ENCODE data around the gene GPC5.
"Not testable (repeated sequence)": the region's sequence is repeated elsewhere in the genome, so short reads cannot be mapped to it uniquely, and the experiment has no call there.

Gene GPC5

GRCh38 chr13:91725646-91726045 lies 327.2 kb downstream of the GPC5 start:
- DNase-seq: no peak

- no peak for DNase-seq
These were observed 328.2 kb downstream of the GPC5 start for GRCh38 chr13:91726671-91727070.

DNA sequence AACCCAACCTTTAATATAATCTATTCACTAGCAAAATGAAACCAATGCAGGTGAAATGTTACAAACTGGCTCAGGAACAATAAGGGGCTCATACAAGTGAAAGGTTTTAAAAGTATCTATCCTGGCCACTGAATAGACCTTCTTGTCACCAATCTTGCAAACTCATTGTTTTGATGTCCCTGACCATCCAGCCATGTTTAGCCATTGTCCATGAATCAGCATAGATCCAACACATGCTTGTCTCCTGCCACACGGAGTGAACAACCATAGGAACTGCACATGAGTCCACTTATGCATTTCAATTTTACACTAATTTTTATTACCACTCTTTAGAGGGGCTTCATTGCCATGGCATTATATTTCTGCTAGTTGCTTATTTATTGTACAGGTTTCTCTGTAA lies 331.4 kb downstream of the GPC5 start:
- DNase-seq: no peak

- DNase-seq: no peak
These were observed 341.3 kb downstream of the GPC5 start for GRCh38 chr13:91739751-91740150.

- no peak for DNase-seq
These were observed 342.3 kb downstream of the GPC5 start for GRCh38 chr13:91740756-91741155.

- DNase-seq: no peak
These were observed 343.5 kb downstream of the GPC5 start for GRCh38 chr13:91741925-91742324.

GRCh38 chr13:91744284-91744683 lies 345.9 kb downstream of the GPC5 start:
- no peak for DNase-seq

DNA sequence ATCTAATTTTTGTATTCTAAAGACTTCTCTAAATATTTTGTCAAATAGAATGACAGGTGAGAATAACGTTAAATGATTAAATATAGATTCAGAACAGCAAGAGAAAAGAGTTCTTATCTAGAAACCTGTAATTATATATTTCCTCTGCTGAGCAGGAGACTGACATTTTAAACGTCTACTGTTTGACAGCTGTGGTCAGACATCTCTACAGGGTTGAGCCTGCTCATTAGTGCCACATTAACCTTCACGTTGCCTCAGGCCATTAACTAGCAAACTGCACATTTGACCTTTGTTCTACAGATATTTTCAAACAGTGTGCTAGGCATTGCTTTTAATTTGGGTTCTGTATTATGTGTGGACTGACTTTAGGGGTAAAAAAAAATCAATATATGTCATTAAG lies 347.5 kb downstream of the GPC5 start:
- DNase-seq: no peak

DNA sequence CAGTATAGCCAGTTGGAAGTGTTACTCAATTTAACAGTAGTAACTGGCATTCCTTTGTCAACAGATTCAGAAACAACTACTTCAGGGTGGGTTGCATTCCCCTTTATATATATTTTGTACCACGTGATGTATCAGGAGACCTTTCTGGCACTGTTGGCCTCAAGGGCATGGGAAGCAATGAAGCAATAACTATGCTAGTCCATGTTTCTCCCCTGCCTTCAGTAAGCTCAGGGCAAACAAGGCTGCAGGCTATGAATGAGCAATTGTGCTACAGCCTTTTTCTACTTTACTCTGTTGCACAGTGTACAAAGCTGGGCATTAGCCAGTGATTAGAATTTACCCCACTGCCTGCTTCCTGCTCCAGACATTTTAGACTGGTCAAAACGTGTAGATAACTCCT lies 348.8 kb downstream of the GPC5 start:
- DNase-seq: no peak

- DNase-seq: no peak
These were observed 350.1 kb downstream of the GPC5 start for GRCh38 chr13:91748416-91749089.

DNA sequence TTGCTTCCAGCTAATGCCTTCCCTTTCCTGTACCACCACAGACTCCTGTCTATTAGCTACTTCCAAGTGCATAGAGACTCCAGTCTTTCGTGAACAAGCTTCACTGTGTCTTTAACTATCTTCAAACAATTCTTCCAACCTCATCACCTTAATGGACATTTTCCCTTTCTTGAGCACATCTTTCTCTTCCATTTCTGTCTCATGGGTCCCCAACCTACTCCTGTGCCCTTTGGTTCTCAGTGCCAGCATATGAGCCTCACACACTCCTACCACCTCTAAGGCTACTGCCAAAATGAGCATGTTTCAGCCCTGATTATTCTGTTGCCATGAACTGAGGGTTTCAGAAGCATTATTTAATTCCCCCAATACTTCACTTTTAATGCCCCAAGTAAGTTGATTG lies 360.3 kb downstream of the GPC5 start:
- no peak for DNase-seq

DNA sequence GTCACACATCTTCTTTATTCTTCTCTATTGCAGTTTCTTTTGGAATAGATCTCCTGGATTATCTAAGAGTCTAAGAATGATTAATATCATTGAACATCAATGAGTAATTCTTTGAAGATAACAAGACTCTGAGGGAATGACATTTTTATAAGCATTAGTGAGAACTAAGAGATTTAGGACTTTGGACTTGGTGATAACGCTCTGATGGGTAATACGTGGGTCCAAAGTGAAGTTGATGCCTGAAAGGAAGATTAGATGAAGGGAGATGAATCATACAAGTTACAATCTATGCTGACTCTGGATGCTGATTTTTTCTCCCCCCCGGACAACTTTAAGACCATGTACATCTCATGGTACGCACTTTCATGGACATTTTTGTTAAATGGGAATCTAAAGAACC lies 364.5 kb downstream of the GPC5 start:
- no peak for DNase-seq

- no peak for DNase-seq
These were observed 366.1 kb downstream of the GPC5 start for GRCh38 chr13:91764527-91764926.

DNA sequence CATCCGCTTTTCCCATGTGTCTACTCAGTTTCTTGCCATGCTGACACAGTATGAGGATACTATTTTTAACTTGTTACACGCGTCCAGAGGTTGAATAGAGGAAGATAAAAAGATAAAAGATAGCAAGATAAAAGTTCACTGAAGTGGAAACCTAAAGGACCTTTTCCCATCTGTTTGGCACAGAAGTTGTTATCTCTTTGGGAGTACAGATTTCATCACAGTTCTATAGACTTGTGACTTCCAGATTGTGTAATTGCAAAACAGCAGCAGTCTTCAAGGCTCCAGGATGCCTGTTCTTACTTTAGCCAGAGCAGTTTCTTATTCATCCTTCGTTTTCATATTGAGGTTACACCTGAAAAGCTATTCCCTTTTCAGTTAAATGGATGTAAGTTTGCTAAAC lies 369.2 kb downstream of the GPC5 start:
- no peak for DNase-seq

- DNase-seq: no peak
These were observed 370.3 kb downstream of the GPC5 start for GRCh38 chr13:91768746-91769145.

GRCh38 chr13:91771229-91771628 lies 372.8 kb downstream of the GPC5 start:
- no peak for DNase-seq

- DNase-seq: no peak
These were observed 375.3 kb downstream of the GPC5 start for GRCh38 chr13:91773591-91774227.

GRCh38 chr13:91774397-91774796 lies 376.0 kb downstream of the GPC5 start:
- no peak for DNase-seq

GRCh38 chr13:91776611-91777193 lies 378.3 kb downstream of the GPC5 start:
- no peak for DNase-seq

- DNase-seq: no peak
These were observed 379.7 kb downstream of the GPC5 start for GRCh38 chr13:91778123-91778522.

DNA sequence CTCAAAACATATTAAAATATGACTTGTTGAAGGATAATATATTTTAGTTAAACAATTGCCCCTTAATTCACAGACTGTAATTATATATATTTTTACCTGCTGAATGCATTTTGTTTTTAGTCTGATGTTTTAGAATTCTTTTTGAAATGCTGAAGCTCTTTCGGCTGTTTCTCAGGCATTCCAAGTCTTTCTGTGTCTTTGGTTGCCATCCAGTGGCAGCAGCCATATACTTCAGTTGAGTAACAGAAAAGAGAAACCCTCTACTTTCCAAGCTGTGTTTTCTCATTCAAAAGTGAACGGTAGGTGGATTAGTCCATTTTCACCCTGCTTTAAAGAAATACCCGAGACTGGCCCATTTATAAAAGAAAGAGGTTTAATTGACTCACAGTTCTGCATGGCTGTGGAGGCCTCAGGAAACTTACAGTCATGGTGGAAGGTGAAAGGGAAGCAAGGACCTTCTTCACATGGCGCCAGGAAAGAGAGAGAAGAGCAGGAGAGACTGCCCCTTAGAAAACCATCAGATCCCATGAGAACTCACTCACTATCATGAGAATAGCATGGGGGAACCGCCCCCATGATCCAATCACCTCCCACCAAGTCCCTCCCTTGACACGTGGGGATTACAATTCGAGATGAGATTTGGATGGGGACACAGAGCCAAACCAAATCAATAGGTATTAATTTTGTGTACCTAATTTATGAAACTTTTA lies 383.7 kb downstream of the GPC5 start:
- DNase-seq: not testable (repeated sequence)

GRCh38 chr13:91785431-91786119 lies 387.2 kb downstream of the GPC5 start:
- no peak for DNase-seq

- no peak for DNase-seq
These were observed 393.6 kb downstream of the GPC5 start for GRCh38 chr13:91792054-91792453.

All from stimulated activated CD8-positive, alpha-beta memory T cell treated with anti-CD3 and anti-CD28 coated beads, Interleukin-4, amount 100 ng/mL, for 48 hours (primary cell).